ENCODE results near the gene HDGFL1.

Gene HDGFL1

GRCh38 chr6:22593895-22594294 lies 24.5 kb downstream of the HDGFL1 start:
- no peak for DNase-seq

GRCh38 chr6:22596011-22596410 lies 26.6 kb downstream of the HDGFL1 start:
- no peak for DNase-seq

- no peak for DNase-seq
Measured at GRCh38 chr6:22598339-22598738, 29.0 kb downstream of the HDGFL1 start.

GRCh38 chr6:22600059-22600458 lies 30.7 kb downstream of the HDGFL1 start:
- DNase-seq: no peak

GRCh38 chr6:22601984-22602383 lies 32.6 kb downstream of the HDGFL1 start:
- no peak for DNase-seq

- DNase-seq: no peak
Measured at GRCh38 chr6:22605736-22606135, 36.4 kb downstream of the HDGFL1 start.

GRCh38 chr6:22610127-22610526 lies 40.8 kb downstream of the HDGFL1 start:
- no peak for DNase-seq

GRCh38 chr6:22612236-22612635 lies 42.9 kb downstream of the HDGFL1 start:
- DNase-seq: no peak

- no peak for DNase-seq
Measured at GRCh38 chr6:22613051-22613450, 43.7 kb downstream of the HDGFL1 start.

GRCh38 chr6:22613695-22614094 lies 44.3 kb downstream of the HDGFL1 start:
- no peak for DNase-seq

- DNase-seq: no peak
Measured at GRCh38 chr6:22614547-22614946, 45.2 kb downstream of the HDGFL1 start.

GRCh38 chr6:22621028-22621427 lies 51.7 kb downstream of the HDGFL1 start:
- DNase-seq: no peak

All from activated CD8-positive, alpha-beta memory T cell treated with anti-CD3 and anti-CD28 coated beads, Interleukin-2, amount 50 U/mL, for 4 hours (primary cell).